Heart right ventricle (tissue), 16 donors: ENCODE data around the gene SV2C. TPM values are rescaled to one million over a fixed set of nuclear protein-coding genes. Genes with fewer than 3 reads are reported as not detected.

ENCODE experiments used
- ATAC-seq, 8 donors: fragments of 200-7000 bp; cut with Tn5 transposase; one replicate each; pipeline ENCODE4 v1.9.1; 2020; ENCODE audit warnings: mild to moderate bottlenecking in 8 of 8, moderate library complexity in 8 of 8, moderate number of reproducible peaks in 1 of 8
- DNase-seq, 2 donors: peaks; one replicate each; pipeline ENCODE4 v3.0.0-alpha.2; 2020
- H3K27ac ChIP-seq, 10 donors: fragments of 200-600 bp; sonication (generic) in 2 of 10; one replicate each; pipeline versions ENCODE4 v1.5.0 to v1.8.0; 2020 to 2022; ENCODE audit warnings: mild to moderate bottlenecking in 3 of 10
- H3K27me3 ChIP-seq, 7 donors: fragments of 200-600 bp; one replicate each; pipeline ENCODE4 v1.8.0; 2021 to 2022; ENCODE audit warnings: mild to moderate bottlenecking in 2 of 7
- H3K36me3 ChIP-seq, 9 donors: fragments of 200-600 bp; sonication (generic) in 1 of 9; one replicate each; pipeline versions ENCODE4 v1.5.0 to v1.8.0; 2020 to 2022; ENCODE audit warnings: mild to moderate bottlenecking in 2 of 9
- H3K4me1 ChIP-seq, 9 donors: fragments of 200-600 bp; sonication (generic) in 1 of 9; one replicate each; pipeline versions ENCODE4 v1.5.0 to v1.8.0; 2020 to 2022; ENCODE audit warnings: mild to moderate bottlenecking in 4 of 9
- H3K4me3 ChIP-seq, 10 donors: fragments of 200-600 bp; sonication (generic) in 2 of 10; one replicate each; pipeline versions ENCODE4 v1.5.0 to v1.8.0; 2020 to 2022; ENCODE audit warnings: mild to moderate bottlenecking in 7 of 10, moderate library complexity in 2 of 10
- H3K9me3 ChIP-seq, 11 donors: fragments of 200-600 bp in 10 of 11; sonication (generic) in 2 of 11; one replicate each; pipeline versions ENCODE4 v1.5.0 to v1.8.0; 2013 to 2022; ENCODE audit warnings: mild to moderate bottlenecking in 2 of 11, control low read depth in 1 of 11, moderate library complexity in 1 of 11
- WGBS, 2 donors: extraction: QIAGEN DNeasy Blood & Tissue Kit; methylation state at CpG; one replicate each; pipeline ENCODE4 v1.1.7; 2013; ENCODE audit warnings: inconsistent platforms in 1 of 2; 5-methylcytosine and 5-hydroxymethylcytosine counted together
- intact Hi-C, 10 donors: fragments of 100-400 bp; cut with DNase I; formaldehyde crosslinking; loops; one replicate each; pipeline versions ENCODE4 v1.11.1 to v1.14.2; 2022
- polyA plus RNA-seq, 2 donors: library from polyadenylated mRNA; stranded (reverse); fragments of 200-250 nt; gene quantifications; one replicate each; pipeline ENCODE4 v1.2.3, GENCODE V29; 2013
- total RNA-seq, 10 donors: library from RNA; stranded (reverse); fragmentation: NEBNext Ultra II Directional in 3 of 10; extraction: Animal tissue kit (Norgen Biotek cat#: 25700) in 3 of 10; gene quantifications; one replicate each; pipeline versions ENCODE4 v1.2.1 to v1.2.4, GENCODE V29; 2021 to 2023
- TF ChIP-seq, protein P1 (sequence below), 9 donors: fragments of 200-600 bp; sonication (generic) in 2 of 9; IDR thresholded peaks; one replicate each; pipeline versions ENCODE4 v1.5.0 to v1.8.0; 2021 to 2022; ENCODE audit warnings: antibody characterized with exemption in 9 of 9, mild to moderate bottlenecking in 5 of 9, moderate library complexity in 1 of 9
- donor health status: Arrhythmogenic right ventricular cardiomyopathy.
- donor health status: ischemic (EF 13 %, LVEDD 7.1; RV severe dilation, severe dysfunction).
- donor health status: healthy with polysubstance abuse.
- donor health status: DM: no; HTN: yes; CAD: no.
- donor health status: DM: no; HTN: no; CAD: no.
- donor health status: ischemic (EF 25% LVEDD 6.9; RV normal size, moderate dysfunction).
- donor health status: ischemic (EF 25% LVEDD 5.7; RV mildly dilated, moderate dysfunction).
- donor health status: healthy.
- donor health status: DM: yes; HTN: yes; CAD: no.
- donor health status: Ischemic cardiomyopathy.
- donor health status: ischemic (EF 35%, LVEDD 5.7; RV mildly dilated, moderate dysfunction).
- donor health status: nonischemic (EF 11% LVEDD 7.7; RV severe dilation, severe dysfunction).
- donor health status: DM: yes; HTN: yes; CAD: no.
- donor health status: PGD.
- donor health status: ischemic (EF 29% LVEDD 5.4; RV normal size, mild dysfunction).
- donor health status: nonischemic (EF 23%, LVEDD 6.1; RV moderate dilation, normal function).

SV2C gene
- total and polyA plus RNA-seq, 12 donors, result 0.09 to 1.2 (median 0.24) TPM; not detected in 4

GRCh38 chr5:76376148-76376865 lies 293.1 kb downstream of the SV2C start:
- Histone ChIP-seq H3K36me3 (no peaks in the 10 kb centered on the region), H3K9me3 (no peaks in the 10 kb centered on the region), H3K27ac (no peak overlapping the region), H3K4me3 (no peak overlapping the region), H3K27me3 (no peaks in the 10 kb centered on the region), H3K4me1 (peaks cover 0 to 10% (median 0%) of the 10 kb centered on the region in 9 donors)
- ATAC-seq (no peak), DNase-seq (no peak)
- TF ChIP-seq, protein P1, sequence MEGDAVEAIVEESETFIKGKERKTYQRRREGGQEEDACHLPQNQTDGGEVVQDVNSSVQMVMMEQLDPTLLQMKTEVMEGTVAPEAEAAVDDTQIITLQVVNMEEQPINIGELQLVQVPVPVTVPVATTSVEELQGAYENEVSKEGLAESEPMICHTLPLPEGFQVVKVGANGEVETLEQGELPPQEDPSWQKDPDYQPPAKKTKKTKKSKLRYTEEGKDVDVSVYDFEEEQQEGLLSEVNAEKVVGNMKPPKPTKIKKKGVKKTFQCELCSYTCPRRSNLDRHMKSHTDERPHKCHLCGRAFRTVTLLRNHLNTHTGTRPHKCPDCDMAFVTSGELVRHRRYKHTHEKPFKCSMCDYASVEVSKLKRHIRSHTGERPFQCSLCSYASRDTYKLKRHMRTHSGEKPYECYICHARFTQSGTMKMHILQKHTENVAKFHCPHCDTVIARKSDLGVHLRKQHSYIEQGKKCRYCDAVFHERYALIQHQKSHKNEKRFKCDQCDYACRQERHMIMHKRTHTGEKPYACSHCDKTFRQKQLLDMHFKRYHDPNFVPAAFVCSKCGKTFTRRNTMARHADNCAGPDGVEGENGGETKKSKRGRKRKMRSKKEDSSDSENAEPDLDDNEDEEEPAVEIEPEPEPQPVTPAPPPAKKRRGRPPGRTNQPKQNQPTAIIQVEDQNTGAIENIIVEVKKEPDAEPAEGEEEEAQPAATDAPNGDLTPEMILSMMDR (IDR thresholded peaks at IDR 0.05), result no peak
- WGBS, 2 donors, result 83 to 89% methylated on average over 3 of the region's 3 CpGs
- intact Hi-C loops, result no loop called here

GRCh38 chr5:76376866-76377230 lies 293.7 kb downstream of the SV2C start:
- ATAC-seq, result no peak
- TF ChIP-seq, protein P1 (IDR thresholded peaks at IDR 0.05), result no peak
- Histone ChIP-seq H3K4me1 (peaks cover 0 to 7% (median 0%) of the 10 kb centered on the region in 9 donors), H3K36me3 (no peaks in the 10 kb centered on the region), H3K27ac (no peak overlapping the region), H3K9me3 (no peaks in the 10 kb centered on the region), H3K4me3 (no peak overlapping the region), H3K27me3 (no peaks in the 10 kb centered on the region)
- no peak for DNase-seq
- intact Hi-C loops, result no loop called here
- 76 to 78% methylated on average over 3 of the region's 3 CpGs for WGBS, 2 donors

DNA sequence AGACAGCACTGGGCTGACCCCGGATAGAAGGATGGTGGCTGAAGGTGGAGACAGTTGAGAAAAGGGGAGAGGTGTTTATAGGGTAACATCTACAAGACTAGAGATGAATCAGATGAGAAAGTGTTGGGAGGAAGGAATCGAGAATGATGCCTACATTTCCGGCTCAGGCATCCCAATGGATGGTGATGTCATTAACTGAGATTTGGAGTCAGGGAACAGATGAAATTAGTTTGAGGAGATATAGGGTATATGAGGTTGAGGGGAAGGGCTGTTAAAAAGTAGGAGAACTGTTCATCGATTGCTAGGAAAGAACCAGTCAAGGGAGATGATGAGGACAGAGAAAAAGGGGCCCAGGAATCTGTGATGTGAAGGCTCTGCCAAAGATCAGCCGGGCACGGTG lies 295.2 kb downstream of the SV2C start:
- no peaks in the 10 kb centered on the region for H3K4me1 ChIP-seq
- intact Hi-C loops, result no loop called here
- H3K27ac ChIP-seq, result no peak overlapping the region
- no peaks in the 10 kb centered on the region for H3K27me3 ChIP-seq
- 90 to 92% methylated on average over 6 of the region's 6 CpGs for WGBS, 2 donors
- no peak for ATAC-seq
- TF ChIP-seq, protein P1 (IDR thresholded peaks at IDR 0.05), result no peak
- no peaks in the 10 kb centered on the region for H3K9me3 ChIP-seq
- H3K36me3 ChIP-seq, result no peaks in the 10 kb centered on the region
- H3K4me3 ChIP-seq, result no peak overlapping the region
- DNase-seq, result no peak

GRCh38 chr5:76379316-76379715 lies 296.1 kb downstream of the SV2C start:
- Histone ChIP-seq H3K9me3 (no peaks in the 10 kb centered on the region), H3K27me3 (no peaks in the 10 kb centered on the region), H3K4me1 (peaks cover 0 to 3% (median 0%) of the 10 kb centered on the region in 9 donors), H3K27ac (no peak overlapping the region), H3K4me3 (no peak overlapping the region), H3K36me3 (no peaks in the 10 kb centered on the region)
- ATAC-seq (no peak), DNase-seq (no peak)
- 58 to 68% methylated on average over 5 of the region's 5 CpGs for WGBS, 2 donors
- intact Hi-C loops, result no loop called here
- TF ChIP-seq, protein P1 (IDR thresholded peaks at IDR 0.05), result no peak
